HepG2 (cell line): ENCODE results near the gene FMN2. TPM values are rescaled to one million over a fixed set of nuclear protein-coding genes. Genes with fewer than 3 reads are reported as not detected.

Experiments used
- ATAC-seq: fragments of 200-7000 bp; cut with Tn5 transposase; 3 replicates; pipeline ENCODE4 v1.9.1; 2020; ENCODE audit warnings: mild to moderate bottlenecking, moderate library complexity
- BruUV-seq: library from RNA; stranded (reverse); fragments of 400-500 nt; replicated peaks from 2 replicates; lab custom pipeline; 2021; lab: Mats Ljungman, UMichigan
- CTCF ChIA-PET: fragments of 300-600 bp; formaldehyde crosslinking; extraction: SDS; loops from one replicate; lab custom pipeline; 2021; ENCODE audit warnings: low total read pairs, inconsistent platforms, low intra/inter-chr PET ratio; lab: Yijun Ruan, JAX
- POLR2A ChIA-PET: fragments of 350-600 bp; sonication (Branson Sonifier 250); formaldehyde crosslinking; loops from one replicate; lab custom pipeline; 2020; ENCODE audit warnings: antibody characterized with exemption, inconsistent platforms; lab: Yijun Ruan, JAX
- DNase-seq: peaks from one replicate; pipeline ENCODE4 v3.0.0-alpha.2; 2015; ENCODE audit warnings: low spot score
- FAIRE-seq: peaks from 3 replicates; lab custom pipeline; 2011; peaks lifted over from hg19 to GRCh38; lab: Jason Lieb, UNC
- H2AFZ ChIP-seq: one replicate; pipeline ENCODE4 v1.6.1; 2011; ENCODE audit warnings: low read length, inconsistent platforms
- H3K27ac ChIP-seq: fragments of 300-600 bp; 3 replicates; pipeline ENCODE4 v1.8.0; 2011; ENCODE audit warnings: mixed run types, mild to moderate bottlenecking, mixed read lengths, low read length, inconsistent platforms; ENCODE audit not compliant: insufficient read depth; ENCODE audit errors: extremely low read length
- H3K27me3 ChIP-seq, 2 experiments: fragments of 200-600 bp in 1 of 2; 2 replicates in 1 of 2; 3 replicates in 1 of 2; pipeline versions ENCODE4 v1.6.0 to v1.8.0; 2011; ENCODE audit warnings: low read length in 2 of 2, mild to moderate bottlenecking in 2 of 2, moderate library complexity in 2 of 2, inconsistent platforms in 1 of 2; ENCODE audit not compliant: insufficient read depth in 2 of 2, control insufficient read depth in 1 of 2
- H3K36me3 ChIP-seq, 2 experiments: fragments of 200-600 bp in 1 of 2; replicated peaks in 1 of 2; 2 replicates in 1 of 2; 3 replicates in 1 of 2; pipeline versions ENCODE4 v1.5.1 to v1.8.0; 2011; ENCODE audit warnings: low read length in 2 of 2, inconsistent platforms in 1 of 2; ENCODE audit not compliant: insufficient read depth in 2 of 2, control insufficient read depth in 1 of 2
- H3K4me1 ChIP-seq: 2 replicates; pipeline ENCODE4 v1.5.1; 2012; ENCODE audit warnings: low read length, inconsistent platforms; ENCODE audit not compliant: insufficient read depth
- H3K4me2 ChIP-seq: 2 replicates; pipeline ENCODE4 v1.6.0; 2011; ENCODE audit warnings: low read depth, low read length, inconsistent platforms
- H3K4me3 ChIP-seq, 3 experiments: fragments of 200-600 bp in 1 of 3; sonication (generic), shearing (Covaris generic) in 1 of 3; replicated peaks in 1 of 3; 2 replicates each; pipeline ENCODE4 v1.5.1; 2011 to 2016; ENCODE audit warnings: low read length in 3 of 3, inconsistent platforms in 2 of 3, low read depth in 2 of 3, mild to moderate bottlenecking in 2 of 3, control low read depth in 1 of 3, mixed read lengths in 1 of 3; ENCODE audit not compliant: insufficient read depth in 1 of 3
- H3K79me2 ChIP-seq: one replicate; pipeline ENCODE4 v1.6.1; 2011; ENCODE audit warnings: low read length, inconsistent platforms; ENCODE audit not compliant: insufficient read depth
- H3K9ac ChIP-seq: 2 replicates; pipeline ENCODE4 v1.6.0; 2011; ENCODE audit warnings: mild to moderate bottlenecking, low read depth, low read length, inconsistent platforms; ENCODE audit not compliant: insufficient read depth
- H3K9me3 ChIP-seq: 2 replicates; pipeline ENCODE4 v1.5.1; 2012; ENCODE audit warnings: mild to moderate bottlenecking, low read length
- H4K20me1 ChIP-seq: 2 replicates; pipeline ENCODE4 v1.6.0; 2011; ENCODE audit warnings: inconsistent platforms, mild to moderate bottlenecking, low read length, moderate library complexity; ENCODE audit not compliant: insufficient read depth
- EP300 ChIP-seq, 3 experiments: sonication (generic) in 1 of 3; formaldehyde crosslinking in 1 of 3; IDR thresholded peaks; 2 replicates each; pipeline versions ENCODE4 v1.5.1 to v1.6.1; 2011 to 2020; ENCODE audit warnings: low read depth in 2 of 3, low read length in 2 of 3, borderline replicate concordance in 1 of 3, improper control_type of control experiment in 1 of 3, mild to moderate bottlenecking in 1 of 3, missing genetic modification reagents in 1 of 3, moderate library complexity in 1 of 3
- ETV5 ChIP-seq: IDR thresholded peaks from 2 replicates; pipeline ENCODE4 v1.6.1; 2018; ENCODE audit warnings: missing biosample characterization, missing genetic modification reagents, inconsistent platforms, borderline replicate concordance
- HHEX ChIP-seq: IDR thresholded peaks from 2 replicates; pipeline ENCODE4 v1.6.1; 2016; ENCODE audit warnings: control low read depth
- MIER2 ChIP-seq: IDR thresholded peaks from 2 replicates; pipeline ENCODE4 v1.6.1; 2016; ENCODE audit warnings: missing biosample characterization, missing genetic modification reagents
- MYPOP ChIP-seq: sonication (generic); formaldehyde crosslinking; IDR thresholded peaks from 2 replicates; pipeline ENCODE4 v1.8.1; 2023; ENCODE audit warnings: mild to moderate bottlenecking, moderate library complexity, missing genetic modification reagents
- NFE2L1 ChIP-seq: sonication (generic); formaldehyde crosslinking; IDR thresholded peaks from 2 replicates; pipeline ENCODE4 v1.4.0; 2020; ENCODE audit warnings: missing genetic modification reagents, mild to moderate bottlenecking, borderline replicate concordance
- NR0B2 ChIP-seq: sonication (generic); formaldehyde crosslinking; IDR thresholded peaks from 2 replicates; pipeline ENCODE4 v1.4.0; 2020; ENCODE audit warnings: mild to moderate bottlenecking, missing genetic modification reagents
- PAWR ChIP-seq: sonication (generic); formaldehyde crosslinking; IDR thresholded peaks from 2 replicates; pipeline ENCODE4 v1.4.0; 2020; ENCODE audit warnings: missing genetic modification reagents, mild to moderate bottlenecking, borderline replicate concordance
- RCOR2 ChIP-seq: IDR thresholded peaks from 2 replicates; pipeline ENCODE4 v1.6.1; 2016; ENCODE audit warnings: missing biosample characterization, missing genetic modification reagents
- REXO4 ChIP-seq: sonication (generic); formaldehyde crosslinking; IDR thresholded peaks from 2 replicates; pipeline ENCODE4 v1.8.0; 2022; ENCODE audit warnings: missing genetic modification reagents, mild to moderate bottlenecking, borderline replicate concordance
- SKI ChIP-seq: fragments of 450-650 bp; IDR thresholded peaks from one replicate; pipeline ENCODE4 v1.6.1; 2018; ENCODE audit warnings: mild to moderate bottlenecking; ENCODE audit not compliant: partially characterized antibody
- ZNF577 ChIP-seq: sonication (generic); formaldehyde crosslinking; IDR thresholded peaks from 2 replicates; pipeline ENCODE4 v1.4.0; 2020; ENCODE audit warnings: mild to moderate bottlenecking, low read depth, missing genetic modification reagents, borderline replicate concordance
- in situ Hi-C: cut with HindIII; loops from 2 replicates; pipeline ENCODE4 v1.10.0; 2017; ENCODE audit warnings: low pct_unique_long_range_greater_than_20kb; ENCODE audit not compliant: extremely low pct_ligation_motif_present
- intact Hi-C: fragments of 100-400 bp; cut with micrococcal nuclease; formaldehyde crosslinking; loops from one replicate; pipeline ENCODE4 v1.10.0; 2022; ENCODE audit not compliant: unreplicated experiment
- polyA plus RNA-seq, 8 experiments: library from polyadenylated mRNA; depleted of rRNA in 3 of 8; stranded (reverse) in 7 of 8; unstranded in 1 of 8; fragments of >200 nt; fragmentation: Illumina TruSeq in 4 of 8; extraction: Trizol in 4 of 8; gene quantifications; 2 replicates each; pipeline versions ENCODE4 v1.2.1 to v1.2.3, GENCODE V29; 2011 to 2016; ENCODE audit warnings: low read depth in 4 of 8, missing spikeins in 1 of 8, mixed read lengths in 1 of 8; ENCODE audit not compliant: insufficient read depth in 1 of 8
- total RNA-seq, 5 experiments: library from RNA; depleted of rRNA; stranded (reverse); fragments of >200 nt; fragmentation: Illumina TruSeq; extraction: Trizol; gene quantifications; 2 replicates each; pipeline ENCODE4 v1.2.3, GENCODE V29; 2016; ENCODE audit warnings: low read depth in 1 of 5
- TF ChIP-seq, protein P1 (sequence below): IDR thresholded peaks from 2 replicates; pipeline ENCODE4 v1.6.1; 2016; ENCODE audit warnings: low read depth, control low read depth
- TF ChIP-seq, protein P2 (sequence below): sonication (generic); formaldehyde crosslinking; IDR thresholded peaks from 2 replicates; pipeline ENCODE4 v1.5.0; 2020; ENCODE audit warnings: mild to moderate bottlenecking, missing genetic modification reagents
- TF ChIP-seq, protein P3 (sequence below): sonication (generic); formaldehyde crosslinking; IDR thresholded peaks from 2 replicates; pipeline ENCODE4 v1.4.0; 2020; ENCODE audit warnings: missing genetic modification reagents

The FMN2 gene
- total and polyA plus RNA-seq, 2 of the 13 experiments (the other 11 are each of a cell fraction or from before 2014, with no cell fraction given), result not detected

GRCh38 chr1:240344918-240345317 is 253.2 kb downstream of the FMN2 start:
- Histone ChIP-seq H3K27ac (no peak overlapping the region), H3K27me3 (no peaks in the 10 kb centered on the region), H3K4me1 (no peaks in the 10 kb centered on the region), H3K36me3 (no peaks in the 10 kb centered on the region), H3K79me2 (no peaks in the 10 kb centered on the region), H4K20me1 (no peaks in the 10 kb centered on the region), H3K4me3 (no peak overlapping the region), H3K9ac (no peak overlapping the region), H3K9me3 (no peaks in the 10 kb centered on the region), H2AFZ (no peak overlapping the region), H3K4me2 (no peak overlapping the region)
- BruUV-seq, result no TSS peak
- POLR2A ChIA-PET, result no interaction called here
- intact Hi-C loops (no loop called here), in situ Hi-C loops (no loop called here)
- DNase-seq (no peak), ATAC-seq (no peak), FAIRE-seq (no peak)
- CTCF ChIA-PET, result no interaction called here
- TF ChIP-seq PAWR, result no peak
- TF ChIP-seq NFE2L1 (CRISPR knock-in tag), result no peak
- TF ChIP-seq ZNF577 (CRISPR knock-in tag), result no peak
- TF ChIP-seq SKI, result no peak
- TF ChIP-seq, protein P1, sequence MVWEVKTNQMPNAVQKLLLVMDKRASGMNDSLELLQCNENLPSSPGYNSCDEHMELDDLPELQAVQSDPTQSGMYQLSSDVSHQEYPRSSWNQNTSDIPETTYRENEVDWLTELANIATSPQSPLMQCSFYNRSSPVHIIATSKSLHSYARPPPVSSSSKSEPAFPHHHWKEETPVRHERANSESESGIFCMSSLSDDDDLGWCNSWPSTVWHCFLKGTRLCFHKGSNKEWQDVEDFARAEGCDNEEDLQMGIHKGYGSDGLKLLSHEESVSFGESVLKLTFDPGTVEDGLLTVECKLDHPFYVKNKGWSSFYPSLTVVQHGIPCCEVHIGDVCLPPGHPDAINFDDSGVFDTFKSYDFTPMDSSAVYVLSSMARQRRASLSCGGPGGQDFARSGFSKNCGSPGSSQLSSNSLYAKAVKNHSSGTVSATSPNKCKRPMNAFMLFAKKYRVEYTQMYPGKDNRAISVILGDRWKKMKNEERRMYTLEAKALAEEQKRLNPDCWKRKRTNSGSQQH (CRISPR knock-in tag), result no peak
- no peak for TF ChIP-seq REXO4 (CRISPR knock-in tag)
- no peak for TF ChIP-seq MIER2
- TF ChIP-seq EP300 (IDR thresholded peaks at IDR 0.05; ENCODE audit: low read depth in 2 of 2, low read length in 2 of 2), result no peak
- TF ChIP-seq EP300 (CRISPR knock-in tag; IDR thresholded peaks at IDR 0.05; ENCODE audit: borderline replicate concordance), result no peak
- no peak for TF ChIP-seq RCOR2 (CRISPR knock-in tag)
- no peak for TF ChIP-seq NR0B2
- TF ChIP-seq, protein P2, sequence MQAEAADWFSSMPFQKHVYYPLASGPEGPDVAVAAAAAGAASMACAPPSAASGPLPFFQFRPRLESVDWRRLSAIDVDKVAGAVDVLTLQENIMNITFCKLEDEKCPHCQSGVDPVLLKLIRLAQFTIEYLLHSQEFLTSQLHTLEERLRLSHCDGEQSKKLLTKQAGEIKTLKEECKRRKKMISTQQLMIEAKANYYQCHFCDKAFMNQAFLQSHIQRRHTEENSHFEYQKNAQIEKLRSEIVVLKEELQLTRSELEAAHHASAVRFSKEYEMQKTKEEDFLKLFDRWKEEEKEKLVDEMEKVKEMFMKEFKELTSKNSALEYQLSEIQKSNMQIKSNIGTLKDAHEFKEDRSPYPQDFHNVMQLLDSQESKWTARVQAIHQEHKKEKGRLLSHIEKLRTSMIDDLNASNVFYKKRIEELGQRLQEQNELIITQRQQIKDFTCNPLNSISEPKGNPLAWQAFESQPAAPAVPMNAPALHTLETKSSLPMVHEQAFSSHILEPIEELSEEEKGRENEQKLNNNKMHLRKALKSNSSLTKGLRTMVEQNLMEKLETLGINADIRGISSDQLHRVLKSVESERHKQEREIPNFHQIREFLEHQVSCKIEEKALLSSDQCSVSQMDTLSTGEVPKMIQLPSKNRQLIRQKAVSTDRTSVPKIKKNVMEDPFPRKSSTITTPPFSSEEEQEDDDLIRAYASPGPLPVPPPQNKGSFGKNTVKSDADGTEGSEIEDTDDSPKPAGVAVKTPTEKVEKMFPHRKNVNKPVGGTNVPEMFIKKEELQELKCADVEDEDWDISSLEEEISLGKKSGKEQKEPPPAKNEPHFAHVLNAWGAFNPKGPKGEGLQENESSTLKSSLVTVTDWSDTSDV (CRISPR knock-in tag), result no peak
- TF ChIP-seq MYPOP (CRISPR knock-in tag), result no peak
- no peak for TF ChIP-seq ETV5 (CRISPR knock-in tag)
- TF ChIP-seq HHEX (CRISPR knock-in tag), result no peak
- TF ChIP-seq, protein P3, sequence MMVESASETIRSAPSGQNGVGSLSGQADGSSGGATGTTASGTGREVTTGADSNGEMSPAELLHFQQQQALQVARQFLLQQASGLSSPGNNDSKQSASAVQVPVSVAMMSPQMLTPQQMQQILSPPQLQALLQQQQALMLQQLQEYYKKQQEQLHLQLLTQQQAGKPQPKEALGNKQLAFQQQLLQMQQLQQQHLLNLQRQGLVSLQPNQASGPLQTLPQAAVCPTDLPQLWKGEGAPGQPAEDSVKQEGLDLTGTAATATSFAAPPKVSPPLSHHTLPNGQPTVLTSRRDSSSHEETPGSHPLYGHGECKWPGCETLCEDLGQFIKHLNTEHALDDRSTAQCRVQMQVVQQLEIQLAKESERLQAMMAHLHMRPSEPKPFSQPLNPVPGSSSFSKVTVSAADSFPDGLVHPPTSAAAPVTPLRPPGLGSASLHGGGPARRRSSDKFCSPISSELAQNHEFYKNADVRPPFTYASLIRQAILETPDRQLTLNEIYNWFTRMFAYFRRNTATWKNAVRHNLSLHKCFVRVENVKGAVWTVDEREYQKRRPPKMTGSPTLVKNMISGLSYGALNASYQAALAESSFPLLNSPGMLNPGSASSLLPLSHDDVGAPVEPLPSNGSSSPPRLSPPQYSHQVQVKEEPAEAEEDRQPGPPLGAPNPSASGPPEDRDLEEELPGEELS (CRISPR knock-in tag), result no peak
